Cerebellar nuclear complex (tissue), 1 donor: ENCODE data around the gene NT5C3A.
"Not testable (repeated sequence)": the region's sequence is repeated elsewhere in the genome, so short reads cannot be mapped to it uniquely, and the experiment has no call there.

Experiments used
- DNase-seq, 2 experiments: peaks; one replicate each; lab custom pipeline; 2025; lab: John Stamatoyannopoulos, UW

Gene NT5C3A

GRCh38 chr7:33041631-33042428 is 20.7 kb downstream of the NT5C3A start:
- DNase-seq, result no peak

- no peak for DNase-seq
Observed at GRCh38 chr7:33040803-33041516, 21.6 kb downstream of the NT5C3A start.

GRCh38 chr7:33039903-33040292 is 22.7 kb downstream of the NT5C3A start:
- DNase-seq, result no peak

GRCh38 chr7:33039257-33039902 is 23.2 kb downstream of the NT5C3A start:
- no peak for DNase-seq

- no peak for DNase-seq
Observed at GRCh38 chr7:33038639-33039038, 23.9 kb downstream of the NT5C3A start.

- DNase-seq, result no peak
Observed at GRCh38 chr7:33035776-33036175, 26.8 kb downstream of the NT5C3A start.

GRCh38 chr7:33024189-33024757 is 38.3 kb downstream of the NT5C3A start:
- no peak for DNase-seq

- no peak for DNase-seq
Observed at GRCh38 chr7:33012364-33012763, 50.2 kb downstream of the NT5C3A start.

- no peak for DNase-seq
Observed at GRCh38 chr7:33009734-33010133, 52.8 kb downstream of the NT5C3A start.

GRCh38 chr7:33005690-33006089 is 56.9 kb downstream of the NT5C3A start:
- not testable (repeated sequence) for DNase-seq

GRCh38 chr7:33005193-33005592 is 57.4 kb downstream of the NT5C3A start:
- DNase-seq, result not testable (repeated sequence)

- not testable (repeated sequence) for DNase-seq
Observed at GRCh38 chr7:33004104-33004616, 58.4 kb downstream of the NT5C3A start.

- DNase-seq, result not testable (repeated sequence)
Observed at GRCh38 chr7:33003111-33003510, 59.5 kb downstream of the NT5C3A start.

GRCh38 chr7:32999380-32999779 is 63.2 kb downstream of the NT5C3A start:
- DNase-seq, result not testable (repeated sequence)

- not testable (repeated sequence) for DNase-seq
Observed at GRCh38 chr7:32998361-32999171, 64.0 kb downstream of the NT5C3A start.

- not testable (repeated sequence) for DNase-seq
Observed at GRCh38 chr7:32997956-32998355, 64.6 kb downstream of the NT5C3A start.

GRCh38 chr7:32992750-32993149 is 69.8 kb downstream of the NT5C3A start:
- DNase-seq, result not testable (repeated sequence)

GRCh38 chr7:32991975-32992700 is 70.4 kb downstream of the NT5C3A start:
- DNase-seq, result not testable (repeated sequence)

GRCh38 chr7:32991068-32991585 is 71.4 kb downstream of the NT5C3A start:
- DNase-seq, result not testable (repeated sequence)

GRCh38 chr7:32988148-32988547 is 74.4 kb downstream of the NT5C3A start:
- not testable (repeated sequence) for DNase-seq
